Nephron progenitor cell (in vitro differentiated cells): ENCODE results near the gene TNRC6C.

Source experiments
- DNase-seq: peaks from one replicate; pipeline ENCODE4 v3.0.0; 2021
- H3K27ac Mint-ChIP-seq: 2 replicates; pipeline ENCODE4 v1.8.0; 2021; ENCODE audit warnings: mild to moderate bottlenecking, moderate library complexity, mixed read lengths
- H3K27me3 Mint-ChIP-seq: 2 replicates; pipeline ENCODE4 v1.8.0; 2021; ENCODE audit warnings: mild to moderate bottlenecking, low read depth, mixed read lengths; ENCODE audit not compliant: poor library complexity
- H3K36me3 Mint-ChIP-seq: 2 replicates; pipeline ENCODE4 v1.8.0; 2021; ENCODE audit warnings: low read depth, mixed read lengths
- H3K4me1 Mint-ChIP-seq: 2 replicates; pipeline ENCODE4 v1.8.0; 2021; ENCODE audit warnings: mixed read lengths
- H3K4me3 Mint-ChIP-seq: 2 replicates; pipeline ENCODE4 v1.8.0; 2021; ENCODE audit warnings: mild to moderate bottlenecking, moderate library complexity, mixed read lengths
- H3K9me3 Mint-ChIP-seq: 2 replicates; pipeline ENCODE4 v1.8.0; 2021; ENCODE audit warnings: mild to moderate bottlenecking, moderate library complexity, mixed read lengths
- TF ChIP-seq, protein P1 (sequence below): fragments of 200-600 bp; sonication (generic); IDR thresholded peaks from 2 replicates; pipeline ENCODE4 v1.5.0; 2021; ENCODE audit warnings: antibody characterized with exemption

Gene TNRC6C

DNA sequence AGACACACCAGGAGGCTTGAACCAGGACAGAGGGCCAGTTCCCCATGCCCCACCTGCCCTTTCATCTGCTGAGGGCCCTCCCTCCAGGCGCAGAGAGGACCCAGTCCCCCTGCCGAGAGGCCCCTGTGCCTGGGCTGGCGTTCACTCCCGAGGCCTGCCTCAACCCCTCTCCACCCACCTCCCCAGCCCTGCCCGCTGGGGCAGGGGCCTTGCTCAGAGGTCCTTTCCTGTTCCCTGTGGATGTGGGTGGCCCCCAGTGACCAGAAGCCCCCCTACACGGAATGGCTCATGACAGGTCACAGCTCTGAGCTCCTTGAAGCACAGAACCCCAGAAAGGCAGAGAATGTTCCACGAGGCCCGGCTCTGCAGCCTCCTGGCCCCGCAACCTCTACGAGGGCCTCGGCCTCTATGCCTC is 163.3 kb downstream of the TNRC6C start:
- Mint-ChIP-seq H3K4me3 (no peak overlapping the region), H3K9me3 (no peaks in the 10 kb centered on the region), H3K36me3 (peaks cover 20% of the 10 kb centered on the region), H3K4me1 (peaks cover 17% of the 10 kb centered on the region), H3K27ac (no peak overlapping the region), H3K27me3 (no peaks in the 10 kb centered on the region)
- DNase-seq, result no peak
- TF ChIP-seq, protein P1, sequence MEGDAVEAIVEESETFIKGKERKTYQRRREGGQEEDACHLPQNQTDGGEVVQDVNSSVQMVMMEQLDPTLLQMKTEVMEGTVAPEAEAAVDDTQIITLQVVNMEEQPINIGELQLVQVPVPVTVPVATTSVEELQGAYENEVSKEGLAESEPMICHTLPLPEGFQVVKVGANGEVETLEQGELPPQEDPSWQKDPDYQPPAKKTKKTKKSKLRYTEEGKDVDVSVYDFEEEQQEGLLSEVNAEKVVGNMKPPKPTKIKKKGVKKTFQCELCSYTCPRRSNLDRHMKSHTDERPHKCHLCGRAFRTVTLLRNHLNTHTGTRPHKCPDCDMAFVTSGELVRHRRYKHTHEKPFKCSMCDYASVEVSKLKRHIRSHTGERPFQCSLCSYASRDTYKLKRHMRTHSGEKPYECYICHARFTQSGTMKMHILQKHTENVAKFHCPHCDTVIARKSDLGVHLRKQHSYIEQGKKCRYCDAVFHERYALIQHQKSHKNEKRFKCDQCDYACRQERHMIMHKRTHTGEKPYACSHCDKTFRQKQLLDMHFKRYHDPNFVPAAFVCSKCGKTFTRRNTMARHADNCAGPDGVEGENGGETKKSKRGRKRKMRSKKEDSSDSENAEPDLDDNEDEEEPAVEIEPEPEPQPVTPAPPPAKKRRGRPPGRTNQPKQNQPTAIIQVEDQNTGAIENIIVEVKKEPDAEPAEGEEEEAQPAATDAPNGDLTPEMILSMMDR, result no peak

DNA sequence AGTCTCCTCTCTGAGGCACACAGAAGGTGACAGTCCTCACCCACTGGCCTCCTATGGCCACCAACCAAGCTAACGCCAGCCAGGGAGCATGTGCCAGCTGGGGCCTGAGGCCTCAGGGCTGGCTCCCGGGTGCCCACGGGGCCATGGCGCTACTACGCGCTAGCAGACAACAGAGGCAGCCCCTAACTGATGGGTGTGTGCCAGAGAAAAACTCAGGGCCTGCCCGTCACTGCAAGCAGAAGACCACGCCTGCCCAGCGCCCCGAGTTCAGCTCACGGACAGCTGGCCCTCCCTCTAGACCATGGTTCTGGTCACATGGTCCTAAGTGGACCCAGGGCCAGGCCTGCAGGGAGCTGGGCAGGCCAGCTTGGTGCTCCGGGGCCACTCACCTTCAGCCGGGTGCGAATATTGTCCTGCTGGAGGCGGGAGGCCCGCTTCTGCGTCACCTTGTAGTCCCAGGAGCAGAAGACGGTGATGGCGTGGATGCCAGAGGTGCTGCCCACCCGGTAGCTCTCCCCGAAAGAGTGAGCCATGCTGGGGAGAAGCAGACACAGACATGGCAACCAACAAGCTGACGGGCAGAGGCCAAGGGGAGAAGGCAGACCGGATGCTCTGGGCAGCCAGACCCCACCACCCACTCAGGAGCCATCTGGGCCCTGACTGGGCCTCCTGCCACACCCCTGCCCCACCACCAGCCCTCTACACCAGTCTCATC is 163.9 kb downstream of the TNRC6C start:
- no peaks in the 10 kb centered on the region for H3K9me3 Mint-ChIP-seq
- no peak overlapping the region for H3K4me3 Mint-ChIP-seq
- DNase-seq, result no peak
- no peak overlapping the region for H3K27ac Mint-ChIP-seq
- H3K27me3 Mint-ChIP-seq, result no peaks in the 10 kb centered on the region
- peaks cover 19% of the 10 kb centered on the region for H3K4me1 Mint-ChIP-seq
- TF ChIP-seq, protein P1, result no peak
- H3K36me3 Mint-ChIP-seq, result peaks cover 20% of the 10 kb centered on the region

DNA sequence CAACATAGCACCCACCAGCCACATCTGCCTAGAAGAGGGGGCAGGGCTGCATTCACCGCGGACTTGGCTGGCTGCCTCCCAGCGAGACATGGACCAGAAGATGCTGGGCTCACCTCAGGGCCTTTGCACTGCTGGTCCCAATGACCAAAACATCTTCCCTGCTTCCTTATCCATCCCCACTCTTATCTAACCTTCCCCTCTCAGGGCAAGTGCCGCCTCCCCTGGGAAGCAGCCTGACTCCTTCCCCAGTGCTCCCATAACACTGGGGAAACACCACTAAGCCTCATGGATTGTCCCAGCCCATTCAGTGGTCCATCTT is 164.4 kb downstream of the TNRC6C start:
- peaks cover 19% of the 10 kb centered on the region for H3K4me1 Mint-ChIP-seq
- H3K4me3 Mint-ChIP-seq, result no peak overlapping the region
- peaks cover 20% of the 10 kb centered on the region for H3K36me3 Mint-ChIP-seq
- no peak overlapping the region for H3K27ac Mint-ChIP-seq
- TF ChIP-seq, protein P1, result no peak
- no peaks in the 10 kb centered on the region for H3K9me3 Mint-ChIP-seq
- no peaks in the 10 kb centered on the region for H3K27me3 Mint-ChIP-seq
- no peak for DNase-seq

DNA sequence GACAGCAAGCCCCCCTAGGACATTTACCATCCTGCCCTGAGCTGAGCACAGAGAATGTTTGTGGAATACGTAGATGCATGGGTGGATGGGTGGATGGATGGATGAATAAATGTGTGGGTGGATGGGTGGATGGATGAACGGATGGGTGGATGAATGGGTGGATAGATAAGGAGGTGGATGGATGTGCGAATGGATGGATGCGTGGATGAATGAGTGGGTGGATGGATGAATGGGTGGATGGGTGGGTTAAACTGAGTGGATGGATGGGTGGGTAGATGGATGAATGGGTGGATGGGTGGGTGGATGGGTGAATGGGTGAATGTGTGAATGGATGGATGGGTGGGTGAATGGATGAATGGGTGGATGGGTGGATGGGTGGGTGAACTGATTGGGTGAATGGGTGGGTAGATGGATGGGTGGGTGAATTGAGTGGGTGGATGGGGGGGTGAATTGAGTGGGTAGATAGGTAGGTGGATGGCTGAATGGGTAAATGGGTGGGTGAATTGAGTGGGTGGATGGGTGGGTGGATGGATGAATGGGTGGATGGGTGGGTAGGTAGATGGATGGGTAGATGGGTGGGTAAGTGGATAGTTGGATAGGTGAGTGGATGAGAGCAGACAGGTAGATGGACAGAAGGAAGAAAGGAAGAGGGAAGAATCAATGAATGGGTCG is 164.9 kb downstream of the TNRC6C start:
- Mint-ChIP-seq H3K27me3 (no peaks in the 10 kb centered on the region), H3K9me3 (no peaks in the 10 kb centered on the region), H3K4me1 (peaks cover 16% of the 10 kb centered on the region), H3K36me3 (peaks cover 20% of the 10 kb centered on the region), H3K27ac (no peak overlapping the region), H3K4me3 (no peak overlapping the region)
- DNase-seq, result no peak
- TF ChIP-seq, protein P1, result no peak

DNA sequence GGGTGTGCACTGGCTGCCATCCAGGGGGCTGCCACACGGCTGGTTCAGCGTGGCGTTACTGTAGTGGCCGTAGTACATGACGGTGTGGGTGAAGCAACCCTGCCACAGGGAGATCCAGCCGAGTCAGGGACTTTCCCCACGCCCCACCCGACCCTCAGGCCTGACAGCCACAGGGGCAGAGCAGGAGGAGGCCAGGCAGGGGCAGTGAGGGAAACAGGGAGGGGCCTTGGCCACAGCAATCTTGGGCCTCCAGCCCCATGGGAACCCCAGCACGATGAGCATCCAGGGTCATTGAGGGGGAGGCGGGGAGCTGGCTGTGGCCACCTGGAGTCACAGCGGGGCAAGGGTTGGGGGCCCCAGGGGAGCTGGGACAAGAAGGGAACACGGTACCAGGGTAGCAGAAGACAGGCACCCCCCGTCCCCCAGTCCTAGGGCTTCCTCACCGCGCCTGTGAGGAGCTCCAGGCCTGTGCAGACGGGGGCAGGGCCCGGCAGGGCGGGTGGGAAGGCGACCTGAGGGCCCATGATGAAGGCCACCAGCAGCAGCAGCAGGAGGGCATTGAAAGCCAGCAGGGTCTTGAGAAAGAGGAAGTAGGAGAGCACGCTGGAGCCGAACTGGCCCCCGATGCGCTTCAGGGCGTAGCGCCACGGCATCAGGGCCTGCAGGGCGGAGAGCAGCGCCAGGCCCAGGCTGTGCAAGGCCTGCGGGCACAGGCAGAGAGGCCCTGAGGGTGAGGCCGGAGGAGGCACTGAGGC is 165.8 kb downstream of the TNRC6C start:
- Mint-ChIP-seq H3K4me3 (no peak overlapping the region), H3K36me3 (peaks cover 20% of the 10 kb centered on the region), H3K27ac (no peak overlapping the region), H3K9me3 (no peaks in the 10 kb centered on the region), H3K27me3 (no peaks in the 10 kb centered on the region), H3K4me1 (peaks cover 22% of the 10 kb centered on the region)
- TF ChIP-seq, protein P1, result no peak
- no peak for DNase-seq
